C4-2B (cell line): ENCODE measurements around the gene FAM20C.

ENCODE experiments used
- ZFX ChIP-seq: fragments of 450-650 bp; IDR thresholded peaks from 2 replicates; pipeline ENCODE4 v1.6.1; 2017
- TF ChIP-seq, protein P1 (sequence below): fragments of 450-650 bp; conservative IDR thresholded peaks from 2 replicates; pipeline ENCODE4 v1.5.1; 2017; ENCODE audit warnings: mild to moderate bottlenecking

DNA sequence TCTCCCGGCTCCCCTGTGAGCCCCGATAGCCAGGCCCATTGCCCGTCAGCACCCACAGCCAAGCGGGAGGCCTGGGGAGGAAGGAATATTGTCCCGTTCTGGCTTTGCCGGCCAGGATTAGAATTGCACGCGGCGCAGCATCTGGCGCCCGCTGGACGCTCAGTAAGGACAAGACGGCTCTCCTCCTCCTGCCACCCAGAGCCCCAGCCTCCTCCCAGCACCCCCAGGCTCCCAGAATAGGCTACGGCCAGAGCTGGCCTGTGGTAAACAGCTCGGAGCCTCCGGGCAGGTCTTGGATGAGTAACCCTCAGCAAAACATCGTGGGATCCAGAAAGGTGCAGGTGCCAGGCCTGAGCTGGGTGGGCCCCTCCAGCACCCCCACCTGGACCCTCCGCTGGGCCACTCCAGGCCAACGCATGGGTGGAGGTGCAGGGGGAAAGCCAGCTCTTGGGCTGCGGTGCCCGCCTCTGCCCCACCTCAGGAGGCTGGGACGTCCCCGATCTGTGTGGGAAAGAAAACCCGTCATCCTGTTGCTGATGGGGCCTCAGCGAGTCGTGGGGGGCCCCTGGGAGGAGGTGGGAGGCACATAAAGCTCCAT lies 5.8 kb upstream of the FAM20C start:
- TF ChIP-seq, protein P1, sequence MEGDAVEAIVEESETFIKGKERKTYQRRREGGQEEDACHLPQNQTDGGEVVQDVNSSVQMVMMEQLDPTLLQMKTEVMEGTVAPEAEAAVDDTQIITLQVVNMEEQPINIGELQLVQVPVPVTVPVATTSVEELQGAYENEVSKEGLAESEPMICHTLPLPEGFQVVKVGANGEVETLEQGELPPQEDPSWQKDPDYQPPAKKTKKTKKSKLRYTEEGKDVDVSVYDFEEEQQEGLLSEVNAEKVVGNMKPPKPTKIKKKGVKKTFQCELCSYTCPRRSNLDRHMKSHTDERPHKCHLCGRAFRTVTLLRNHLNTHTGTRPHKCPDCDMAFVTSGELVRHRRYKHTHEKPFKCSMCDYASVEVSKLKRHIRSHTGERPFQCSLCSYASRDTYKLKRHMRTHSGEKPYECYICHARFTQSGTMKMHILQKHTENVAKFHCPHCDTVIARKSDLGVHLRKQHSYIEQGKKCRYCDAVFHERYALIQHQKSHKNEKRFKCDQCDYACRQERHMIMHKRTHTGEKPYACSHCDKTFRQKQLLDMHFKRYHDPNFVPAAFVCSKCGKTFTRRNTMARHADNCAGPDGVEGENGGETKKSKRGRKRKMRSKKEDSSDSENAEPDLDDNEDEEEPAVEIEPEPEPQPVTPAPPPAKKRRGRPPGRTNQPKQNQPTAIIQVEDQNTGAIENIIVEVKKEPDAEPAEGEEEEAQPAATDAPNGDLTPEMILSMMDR: no peak
- no peak for TF ChIP-seq ZFX
